ENCODE data around the gene MEIS2. TPM values are rescaled to one million over a fixed set of nuclear protein-coding genes. Genes with fewer than 3 reads are reported as not detected.

Gene MEIS2
- total and polyA plus RNA-seq, 2 of the 13 experiments (the other 11 are each of a cell fraction or from before 2014, with no cell fraction given), result 10.7 to 12.4 TPM

GRCh38 chr15:37004981-37005735 lies 95.2 kb downstream of the MEIS2 start:
- H4K20me1 ChIP-seq (ENCODE audit: insufficient read depth, low read length), result no peaks in the 10 kb centered on the region
- H3K4me2 ChIP-seq (ENCODE audit: low read depth, low read length), result no peak overlapping the region
- WGBS (ENCODE audit: low lambda C conversion rate), result 76% methylated on average over 8 of the region's 8 CpGs
- intact Hi-C loops (cut with micrococcal nuclease; ENCODE audit: unreplicated experiment) (no loop called here), in situ Hi-C loops (cut with HindIII; ENCODE audit: extremely low pct_ligation_motif_present, low pct_unique_long_range_greater_than_20kb) (no loop called here)
- H3K27me3 ChIP-seq (ENCODE audit: control insufficient read depth in 1 of 2, insufficient read depth in 2 of 2, low read length in 2 of 2), result no peaks in the 10 kb centered on the region
- no peak overlapping the region for H3K4me3 ChIP-seq (replicated peaks in 1 of 3; ENCODE audit: insufficient read depth in 1 of 3, low read depth in 2 of 3, low read length in 3 of 3)
- DNase-seq (ENCODE audit: low spot score), result no peak
- H3K36me3 ChIP-seq (replicated peaks in 1 of 2; ENCODE audit: control insufficient read depth in 1 of 2, insufficient read depth in 2 of 2, low read length in 2 of 2), result peaks cover 0 to 7% of the 10 kb centered on the region in 2 experiments; a peak in 1 of 5 replicates
- ChIA-PET POLR2A (no interaction called here), CTCF (ENCODE audit: low intra/inter-chr PET ratio, low total read pairs) (no interaction called here)
- no peak for FAIRE-seq
- H2AFZ ChIP-seq (ENCODE audit: low read length), result no peak overlapping the region
- no peak overlapping the region for H3K27ac ChIP-seq (ENCODE audit: extremely low read length, insufficient read depth, low read length)
- no peak for TF ChIP-seq ZXDC (CRISPR knock-in tag; IDR thresholded peaks at IDR 0.05)
- no peak for TF ChIP-seq ZNF660 (CRISPR knock-in tag; IDR thresholded peaks at IDR 0.05; ENCODE audit: borderline replicate concordance, low read depth)
- no peak for TF ChIP-seq PAWR (CRISPR knock-in tag; IDR thresholded peaks at IDR 0.05; ENCODE audit: borderline replicate concordance)
- TF ChIP-seq POGZ (CRISPR knock-in tag; IDR thresholded peaks at IDR 0.05), result no peak
- no peak for TF ChIP-seq ZNF563 (CRISPR knock-in tag; IDR thresholded peaks at IDR 0.05)
- no peak for TF ChIP-seq ZNF34 (CRISPR knock-in tag; IDR thresholded peaks at IDR 0.05; ENCODE audit: borderline replicate concordance)
- no peak for TF ChIP-seq TOE1 (CRISPR knock-in tag; IDR thresholded peaks at IDR 0.05)
- no peak for TF ChIP-seq MAFK (conservative IDR thresholded peaks at IDR 0.05 in 1 of 2, IDR thresholded peaks at IDR 0.05 in 1 of 2; ENCODE audit: low read length in 2 of 2)
- TF ChIP-seq ZNF383 (CRISPR knock-in tag; IDR thresholded peaks at IDR 0.05; ENCODE audit: borderline replicate concordance), result no peak
- no peak for TF ChIP-seq SUZ12 (IDR thresholded peaks at IDR 0.05; ENCODE audit: low read depth, low read length)
- TF ChIP-seq SCMH1 (CRISPR knock-in tag; IDR thresholded peaks at IDR 0.05; ENCODE audit: borderline replicate concordance), result no peak
- no peak for TF ChIP-seq ZSCAN5A (CRISPR knock-in tag; IDR thresholded peaks at IDR 0.05; ENCODE audit: borderline replicate concordance)
- TF ChIP-seq ZBTB34 (CRISPR knock-in tag; IDR thresholded peaks at IDR 0.05), result no peak
- TF ChIP-seq ZFP90 (CRISPR knock-in tag; IDR thresholded peaks at IDR 0.05; ENCODE audit: borderline replicate concordance), result no peak
- no peaks in the 10 kb centered on the region for H3K79me2 ChIP-seq (ENCODE audit: insufficient read depth, low read length)
- no peak overlapping the region for H3K9ac ChIP-seq (ENCODE audit: insufficient read depth, low read depth, low read length)
- no TSS peak for BruUV-seq (replicated peaks)
- ATAC-seq, result no peak
- peaks cover 28% of the 10 kb centered on the region for H3K4me1 ChIP-seq (ENCODE audit: insufficient read depth, low read length)
- H3K9me3 ChIP-seq (ENCODE audit: low read length), result no peaks in the 10 kb centered on the region

All from HepG2 (cell line).